ENCODE results near the gene MRGPRD.

MRGPRD gene

DNA sequence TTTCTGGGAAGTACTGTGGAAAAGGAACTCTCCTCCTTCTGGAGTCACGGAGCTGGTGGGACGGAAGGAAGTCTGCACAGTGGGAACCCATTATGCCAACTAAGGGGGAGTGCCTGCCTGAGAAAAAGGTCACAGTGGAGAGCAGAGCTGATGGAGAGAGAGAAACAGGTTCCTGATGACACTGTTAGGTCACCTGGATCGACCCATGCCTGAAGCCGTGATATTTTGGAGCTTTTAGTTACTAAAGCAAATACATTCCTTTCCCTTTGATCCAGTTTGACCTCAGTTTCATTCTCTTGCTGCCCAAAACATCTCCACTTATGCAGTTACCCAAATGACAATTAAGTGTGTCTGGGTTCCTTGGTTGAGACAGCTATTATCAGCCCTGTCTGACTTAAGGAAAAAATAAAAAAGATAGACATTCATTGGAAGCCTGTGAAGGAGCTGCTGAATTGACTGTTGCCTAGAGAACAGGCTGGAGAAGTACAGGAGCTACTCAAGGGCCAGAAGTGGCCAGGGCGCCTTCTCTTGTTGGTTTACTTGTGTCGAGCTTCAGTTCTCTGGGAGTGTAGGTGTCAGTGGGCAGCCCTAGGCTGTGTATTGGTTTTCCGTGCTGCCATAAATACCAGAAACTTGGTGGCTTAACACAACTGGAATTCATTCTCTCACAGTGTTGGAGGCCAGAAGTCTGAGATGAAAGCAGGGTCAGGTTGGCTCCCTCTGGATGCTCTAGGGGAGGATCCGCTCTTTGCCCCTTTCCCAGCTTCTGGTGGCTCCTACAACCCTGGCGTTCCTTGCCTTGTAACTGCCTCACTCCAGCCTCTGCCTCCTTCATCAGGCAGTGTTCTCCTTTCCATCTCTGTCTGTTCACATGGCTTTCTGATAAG, 13.6 kb downstream of the MRGPRD start:
- no peak for DNase-seq

- DNase-seq, result no peak
Measured at GRCh38 chr11:68965901-68966853, 14.6 kb downstream of the MRGPRD start.

- no peak for DNase-seq
Measured at GRCh38 chr11:68963779-68964178, 17.0 kb downstream of the MRGPRD start.

- DNase-seq, result no peak
Measured at GRCh38 chr11:68962527-68963250, 18.1 kb downstream of the MRGPRD start.

DNA sequence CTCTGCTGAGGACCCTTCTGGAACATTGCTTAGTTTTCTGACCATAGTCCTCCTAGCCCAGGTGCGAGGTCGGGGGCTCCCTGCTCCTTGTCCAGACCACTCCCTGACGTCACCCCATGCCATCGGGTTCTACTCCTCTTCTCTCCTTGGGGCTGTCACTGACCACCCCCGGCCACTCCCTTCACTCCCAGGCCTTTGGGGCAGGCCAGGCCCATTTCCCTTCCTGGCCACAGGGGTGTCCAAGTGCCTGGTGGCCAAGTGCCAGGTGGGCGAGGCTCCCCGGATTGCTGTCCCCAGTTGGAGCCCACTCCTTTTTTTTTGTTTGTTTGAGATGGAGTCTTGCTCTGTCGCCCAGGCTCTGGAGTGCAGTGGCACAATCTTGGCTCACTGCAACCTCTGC, 19.5 kb downstream of the MRGPRD start:
- DNase-seq, result no peak

- DNase-seq, result no peak
Measured at GRCh38 chr11:68960294-68961071, 20.3 kb downstream of the MRGPRD start.

DNA sequence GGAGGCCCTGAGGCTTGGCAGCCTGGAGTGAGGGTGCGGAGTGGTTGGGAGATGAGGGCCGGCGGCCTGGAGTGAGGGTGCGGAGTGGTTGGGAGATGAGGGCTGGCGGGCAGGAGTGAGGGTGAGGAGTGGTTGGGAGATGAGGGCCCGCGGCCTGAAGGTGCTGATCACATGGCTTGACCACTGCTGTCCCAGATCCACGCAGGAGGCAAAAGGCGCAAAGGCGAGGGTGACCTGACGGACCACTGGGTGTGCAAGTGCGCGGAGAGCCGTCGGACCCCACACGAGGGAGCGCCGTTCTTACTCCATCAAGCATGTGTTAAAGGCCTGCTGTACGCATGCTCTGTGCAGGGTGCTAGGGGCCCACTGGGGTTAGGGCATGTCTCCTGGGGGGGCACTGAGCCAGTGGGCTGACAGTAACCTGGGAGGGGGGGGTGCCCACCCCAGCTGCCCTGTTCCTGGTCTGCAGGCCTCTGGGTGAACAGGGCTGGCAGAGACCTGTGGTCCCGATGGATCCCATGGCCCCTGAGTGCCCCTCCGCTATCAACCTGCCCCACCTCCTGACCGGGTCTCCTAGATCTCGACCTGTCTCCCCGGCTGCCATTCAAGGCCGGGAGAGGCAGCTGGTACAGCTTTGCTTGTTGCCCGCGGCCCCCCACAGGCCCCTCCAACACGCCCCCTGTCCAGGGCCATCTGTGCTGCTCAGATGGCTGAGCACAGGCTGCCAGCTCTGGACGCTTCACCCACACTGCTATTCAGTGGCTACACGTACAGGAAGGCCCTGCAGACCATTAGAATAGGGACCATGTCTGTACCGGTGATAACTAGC, 21.1 kb downstream of the MRGPRD start:
- DNase-seq, result peak; percentile 32

GRCh38 chr11:68958211-68958610, 22.6 kb downstream of the MRGPRD start:
- DNase-seq, result no peak

GRCh38 chr11:68956547-68957254, 24.1 kb downstream of the MRGPRD start:
- no peak for DNase-seq

DNA sequence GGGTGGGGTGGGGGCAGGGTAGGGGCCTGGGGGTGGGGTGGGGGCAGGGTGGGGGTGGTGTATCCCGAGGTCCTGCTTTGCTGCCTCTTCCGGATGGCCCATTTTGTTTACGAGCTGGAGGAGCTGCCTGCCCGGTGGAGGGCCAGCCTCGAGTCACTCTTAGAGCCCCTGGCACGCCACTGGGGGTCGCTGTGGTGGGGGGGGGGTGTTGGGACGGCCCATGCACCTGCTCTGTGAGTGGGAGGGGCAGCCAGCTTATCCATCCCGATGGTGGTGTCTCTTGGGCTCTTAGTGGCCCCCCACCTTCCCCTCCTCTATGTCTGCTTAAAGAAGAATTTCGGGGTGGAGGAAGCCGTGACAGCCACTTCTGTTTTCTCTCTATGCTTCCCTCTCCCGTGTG, 24.6 kb downstream of the MRGPRD start:
- DNase-seq, result no peak

- DNase-seq, result no peak
Measured at GRCh38 chr11:68955607-68955958, 25.2 kb downstream of the MRGPRD start.

GRCh38 chr11:68954836-68955606, 25.8 kb downstream of the MRGPRD start:
- peak; percentile 32 for DNase-seq

DNA sequence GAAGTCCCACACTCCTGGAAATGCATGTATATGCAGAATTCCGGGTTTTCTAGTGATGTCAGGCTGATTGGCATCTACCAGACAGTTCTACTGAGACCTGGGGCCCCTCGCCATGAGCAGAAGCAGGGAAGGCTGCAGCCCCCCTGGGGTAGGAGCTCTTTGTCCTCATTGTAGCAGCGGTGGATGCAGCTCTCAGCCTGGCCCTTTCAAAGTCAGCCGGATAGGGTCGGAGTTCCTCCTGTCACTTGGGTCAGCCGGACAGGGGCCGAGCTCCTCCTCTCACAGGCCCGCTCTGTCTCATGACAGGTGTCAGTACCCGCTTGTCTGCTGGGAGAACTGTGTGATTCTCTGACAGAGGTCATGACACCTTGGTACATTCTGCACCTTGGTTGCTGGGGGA, 30.0 kb downstream of the MRGPRD start:
- no peak for DNase-seq

DNA sequence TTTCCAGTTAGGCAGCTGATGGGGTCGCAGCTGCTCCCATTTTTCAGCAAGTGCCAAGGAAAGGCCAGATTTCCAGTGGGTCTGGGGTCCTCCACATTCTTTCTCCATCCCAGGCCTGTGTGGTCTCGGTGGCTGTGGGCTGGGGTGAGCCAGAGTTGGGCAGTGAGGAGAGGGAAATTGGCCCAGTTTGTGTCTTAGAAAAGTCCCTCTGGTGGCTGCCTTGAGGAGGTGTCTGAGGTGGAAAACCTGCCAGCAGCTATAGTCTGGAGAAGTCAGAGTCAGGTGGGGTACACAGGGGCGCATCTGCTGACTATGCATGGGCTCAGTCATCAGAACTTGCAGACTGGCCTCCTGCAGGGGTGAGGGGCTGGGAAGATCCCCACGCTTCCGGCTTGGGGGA, 30.5 kb downstream of the MRGPRD start:
- DNase-seq, result peak; percentile 36

GRCh38 chr11:68948935-68949334, 31.9 kb downstream of the MRGPRD start:
- peak; percentile 72 for DNase-seq

DNA sequence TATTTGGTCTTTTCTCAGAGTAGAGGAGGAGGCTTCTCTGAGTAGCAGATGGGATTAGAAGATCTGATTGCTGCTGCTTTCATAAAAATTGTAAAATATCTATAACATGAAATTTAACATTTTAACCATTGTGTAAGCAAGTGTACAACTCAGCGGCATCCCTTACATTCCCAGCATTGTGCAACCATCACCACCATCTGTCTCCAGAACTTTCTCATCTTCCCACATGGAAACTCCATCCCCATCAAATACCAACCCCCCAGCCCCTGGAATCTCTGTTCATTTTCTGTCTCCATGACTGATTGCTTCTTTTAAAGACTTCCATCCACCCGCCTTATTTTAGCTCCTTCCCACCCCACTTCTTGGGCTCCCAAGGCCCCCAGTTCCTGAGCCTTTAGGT, 32.3 kb downstream of the MRGPRD start:
- DNase-seq, result no peak

- no peak for DNase-seq
Measured at GRCh38 chr11:68947151-68947550, 33.6 kb downstream of the MRGPRD start.

GRCh38 chr11:68946416-68947090, 34.2 kb downstream of the MRGPRD start:
- DNase-seq, result no peak

- DNase-seq, result no peak
Measured at GRCh38 chr11:68942751-68943271, 38.0 kb downstream of the MRGPRD start.

Data from NCI-H69 (cell line).